Spleen (tissue), 11 donors: Measurements from ENCODE around the gene NXN. TPM values are rescaled to one million over a fixed set of nuclear protein-coding genes. Genes with fewer than 3 reads are reported as not detected.

Experiments
- DNase-seq: peaks from one replicate; pipeline ENCODE4 v3.0.0-alpha.2; 2020
- H3K27ac ChIP-seq, 8 donors: fragments of 200-600 bp; sonication (generic) in 7 of 8; 1 replicate in 4 of 8; 2 replicates in 4 of 8; pipeline versions ENCODE4 v1.5.0 to v1.8.0; 2016 to 2021; ENCODE audit warnings: inconsistent platforms in 4 of 8, mild to moderate bottlenecking in 4 of 8, moderate library complexity in 1 of 8
- H3K27me3 ChIP-seq, 7 donors: fragments of 200-600 bp; sonication (generic) in 6 of 7; replicated peaks in 1 of 7; 1 replicate in 4 of 7; 2 replicates in 3 of 7; pipeline versions ENCODE4 v1.5.0 to v1.8.0; 2016 to 2021; ENCODE audit warnings: inconsistent platforms in 3 of 7, mild to moderate bottlenecking in 1 of 7
- H3K36me3 ChIP-seq, 6 donors: fragments of 200-600 bp; sonication (generic) in 5 of 6; 1 replicate in 4 of 6; 2 replicates in 2 of 6; pipeline versions ENCODE4 v1.5.0 to v1.8.0; 2016 to 2021; ENCODE audit warnings: inconsistent platforms in 2 of 6
- H3K4me1 ChIP-seq, 6 donors: fragments of 200-600 bp; sonication (generic) in 5 of 6; 1 replicate in 3 of 6; 2 replicates in 3 of 6; pipeline versions ENCODE4 v1.5.0 to v1.8.0; 2016 to 2021; ENCODE audit warnings: inconsistent platforms in 3 of 6
- H3K4me3 ChIP-seq, 8 donors: fragments of 200-600 bp; sonication (generic) in 7 of 8; 1 replicate in 4 of 8; 2 replicates in 4 of 8; pipeline versions ENCODE4 v1.5.0 to v1.8.0; 2016 to 2021; ENCODE audit warnings: inconsistent platforms in 4 of 8, mild to moderate bottlenecking in 4 of 8, moderate library complexity in 2 of 8
- H3K9me3 ChIP-seq, 8 donors: fragments of 200-600 bp; sonication (generic) in 7 of 8; 1 replicate in 4 of 8; 2 replicates in 4 of 8; pipeline versions ENCODE4 v1.5.0 to v1.8.0; 2016 to 2021; ENCODE audit warnings: inconsistent platforms in 4 of 8
- POLR2A ChIP-seq, 3 donors: fragments of 450-650 bp; IDR thresholded peaks; one replicate each; pipeline ENCODE4 v1.5.1; 2017; ENCODE audit warnings: antibody characterized with exemption in 3 of 3, mild to moderate bottlenecking in 1 of 3
- POLR2AphosphoS5 ChIP-seq, 3 donors: sonication (generic); formaldehyde crosslinking; IDR thresholded peaks; one replicate each; pipeline ENCODE4 v1.5.1; 2017; ENCODE audit warnings: antibody characterized with exemption in 3 of 3
- WGBS, 5 donors: extraction: QIAGEN DNeasy Blood & Tissue Kit in 3 of 5; methylation state at CpG; one replicate each; pipeline versions ENCODE4 v1.1.5 to v1.1.7; 2013 to 2018; 5-methylcytosine and 5-hydroxymethylcytosine counted together
- intact Hi-C: fragments of 100-400 bp; cut with DNase I; formaldehyde crosslinking; loops from one replicate; pipeline ENCODE4 v1.15.0; 2023; ENCODE audit warnings: low total_unique reads
- polyA plus RNA-seq, 3 donors: library from polyadenylated mRNA; stranded (reverse); fragments of 200-250 nt; gene quantifications; one replicate each; pipeline ENCODE4 v1.2.1, GENCODE V29; 2013
- total RNA-seq, 7 donors: library from RNA; depleted of rRNA in 3 of 7; stranded (reverse); fragments of >200 nt in 3 of 7; fragmentation: NEBNext Ultra II Directional in 4 of 7; extraction: Animal tissue kit (Norgen Biotek cat#: 25700) in 4 of 7; gene quantifications; one replicate each; pipeline versions ENCODE4 v1.1.0 to v1.2.1, GENCODE V29; 2016 to 2021
- TF ChIP-seq, protein P1 (sequence below), 11 experiments: fragments of 200-600 bp in 7 of 11; fragments of 450-650 bp in 4 of 11; sonication (generic) in 4 of 11; IDR thresholded peaks in 8 of 11; conservative IDR thresholded peaks in 3 of 11; 1 replicate in 7 of 11; 2 replicates in 4 of 11; pipeline versions ENCODE4 v1.4.0 to v1.8.0; 2016 to 2021; ENCODE audit warnings: antibody characterized with exemption in 11 of 11, inconsistent platforms in 4 of 11, mild to moderate bottlenecking in 1 of 11
- donor health status: healthy with polysubstance abuse.
- donor health status: DM: no; HTN: no; CAD: no; lungs with moderate emphysema.
- donor health status: DM: no; HTN: no; CAD: no.
- donor health status: Bipolar disorder and iron deficiency.
- donor health status: healthy.
- donor health status: DM: no; HTN: no; CAD: no.
- donor health status: DM: yes; HTN: yes; CAD: no.

Gene NXN
- total and polyA plus RNA-seq, 10 donors = 3.9 to 21.4 (median 10.3) TPM

DNA sequence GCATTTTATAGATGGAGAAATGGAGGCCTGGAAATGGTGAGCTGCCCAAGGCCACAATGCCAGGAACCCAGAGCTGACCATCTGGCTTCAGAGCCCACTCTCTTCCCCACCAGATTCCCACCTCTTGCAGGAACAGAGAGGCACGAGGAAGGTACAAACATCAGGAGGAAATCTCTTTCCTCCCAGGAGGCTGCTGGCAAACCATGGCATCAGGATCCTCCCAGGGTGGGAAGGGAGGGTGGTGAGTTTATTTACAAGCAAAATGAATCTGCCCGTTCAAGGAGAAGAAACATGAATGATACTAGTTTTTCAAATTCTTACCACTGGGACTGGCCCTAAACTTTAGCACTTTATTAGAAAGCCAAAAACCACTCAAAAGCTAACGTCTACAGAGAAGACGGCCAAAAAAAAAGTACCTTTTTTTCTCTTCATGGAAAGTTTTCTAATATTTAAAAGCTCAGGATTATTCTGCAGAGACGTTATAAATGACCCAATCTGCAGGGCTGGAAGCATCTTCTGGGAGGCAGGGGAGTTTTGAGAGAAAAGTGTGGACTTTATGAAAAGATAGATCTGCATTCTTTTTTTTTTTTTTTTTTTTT lies 79.1 kb downstream of the NXN start:
- TF ChIP-seq, protein P1, sequence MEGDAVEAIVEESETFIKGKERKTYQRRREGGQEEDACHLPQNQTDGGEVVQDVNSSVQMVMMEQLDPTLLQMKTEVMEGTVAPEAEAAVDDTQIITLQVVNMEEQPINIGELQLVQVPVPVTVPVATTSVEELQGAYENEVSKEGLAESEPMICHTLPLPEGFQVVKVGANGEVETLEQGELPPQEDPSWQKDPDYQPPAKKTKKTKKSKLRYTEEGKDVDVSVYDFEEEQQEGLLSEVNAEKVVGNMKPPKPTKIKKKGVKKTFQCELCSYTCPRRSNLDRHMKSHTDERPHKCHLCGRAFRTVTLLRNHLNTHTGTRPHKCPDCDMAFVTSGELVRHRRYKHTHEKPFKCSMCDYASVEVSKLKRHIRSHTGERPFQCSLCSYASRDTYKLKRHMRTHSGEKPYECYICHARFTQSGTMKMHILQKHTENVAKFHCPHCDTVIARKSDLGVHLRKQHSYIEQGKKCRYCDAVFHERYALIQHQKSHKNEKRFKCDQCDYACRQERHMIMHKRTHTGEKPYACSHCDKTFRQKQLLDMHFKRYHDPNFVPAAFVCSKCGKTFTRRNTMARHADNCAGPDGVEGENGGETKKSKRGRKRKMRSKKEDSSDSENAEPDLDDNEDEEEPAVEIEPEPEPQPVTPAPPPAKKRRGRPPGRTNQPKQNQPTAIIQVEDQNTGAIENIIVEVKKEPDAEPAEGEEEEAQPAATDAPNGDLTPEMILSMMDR (IDR thresholded peaks at IDR 0.05 in 8 of 11, conservative IDR thresholded peaks at IDR 0.05 in 3 of 11) = no peak
- Histone ChIP-seq H3K4me1 (peaks cover 0 to 41% (median 7%) of the 10 kb centered on the region in 6 donors), H3K4me3 (no peak overlapping the region), H3K9me3 (no peaks in the 10 kb centered on the region), H3K27me3 (peaks cover 0 to 73% (median 0%) of the 10 kb centered on the region in 7 donors), H3K27ac (peak overlapping the region in 6 of 8 donors; percentile 14 to 76 (median 63)), H3K36me3 (no peaks in the 10 kb centered on the region)
- intact Hi-C loops = no loop called here
- 33 to 51% (median 48%) methylated on average over 5 of the region's 5 CpGs for WGBS, 5 donors
- DNase-seq = no peak

DNA sequence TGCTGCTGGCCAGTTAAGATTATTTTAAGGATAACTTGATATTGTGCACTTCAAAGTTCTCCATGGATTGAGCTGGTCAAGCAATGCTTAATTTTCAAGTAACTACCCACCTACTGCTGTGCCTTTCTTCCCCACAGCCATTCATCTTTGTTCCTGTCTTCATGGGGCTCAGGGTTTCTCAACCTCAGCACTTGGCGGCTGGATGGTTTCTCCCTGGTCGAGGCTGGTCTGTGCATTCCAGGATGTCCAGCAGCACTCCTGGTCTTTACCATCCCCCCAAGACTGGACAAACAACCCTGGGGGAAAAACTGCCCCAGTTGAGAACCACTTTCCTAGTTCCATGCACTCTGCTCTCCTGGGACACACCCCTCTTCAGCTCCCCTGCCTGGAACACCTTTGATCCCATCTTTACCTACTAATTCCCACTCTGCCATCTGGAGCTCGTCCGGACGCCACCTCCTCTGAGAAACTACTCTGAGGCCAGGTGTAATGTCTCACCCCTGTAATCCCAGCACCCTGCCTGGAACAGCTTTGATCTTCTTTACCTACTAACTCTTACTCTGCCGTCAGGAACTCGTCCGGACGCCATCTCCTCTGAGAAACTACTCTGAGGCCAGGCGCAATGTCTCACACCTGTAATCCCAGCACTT lies 81.5 kb downstream of the NXN start:
- H3K27ac ChIP-seq = peak overlapping the region in 2 of 8 donors; percentile 63 to 66

DNA sequence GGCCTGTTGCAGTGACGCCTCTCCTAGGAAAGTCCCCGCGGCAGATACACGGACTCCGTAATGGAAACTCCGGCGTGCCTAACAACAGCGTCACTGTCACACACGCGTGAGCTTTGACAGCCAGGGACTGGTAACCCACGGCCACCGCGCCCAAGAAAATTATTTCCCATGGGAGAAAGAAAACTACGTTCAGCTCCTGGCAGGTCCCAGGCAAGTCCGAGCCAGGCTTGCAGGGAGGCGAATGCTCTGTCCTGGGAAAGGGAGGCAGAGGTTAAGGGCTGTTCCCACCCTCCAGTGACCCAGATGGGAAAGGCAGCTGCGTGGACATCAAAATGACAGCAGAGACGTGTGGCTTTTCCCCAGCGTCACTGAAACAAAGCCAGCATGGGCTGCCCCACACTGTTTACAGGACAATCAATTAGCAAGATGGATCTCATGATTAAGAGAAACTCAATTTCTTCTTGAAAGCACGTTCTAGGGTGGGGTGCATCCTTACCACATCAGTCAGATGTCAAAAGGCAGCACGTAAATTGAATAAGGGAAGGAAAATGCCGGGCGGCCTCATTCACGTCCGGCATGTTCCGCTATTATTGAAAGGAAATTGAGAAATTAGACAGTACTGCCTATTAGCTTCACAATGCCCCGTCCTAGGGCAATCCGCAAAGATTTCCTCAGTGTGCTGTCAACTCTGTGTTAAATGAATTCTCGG lies 82.5 kb downstream of the NXN start:
- intact Hi-C loops = no loop called here
- H3K9me3 ChIP-seq = no peaks in the 10 kb centered on the region
- peaks cover 0 to 41% (median 7%) of the 10 kb centered on the region in 6 donors for H3K4me1 ChIP-seq
- DNase-seq = no peak
- WGBS, 5 donors = 54 to 62% (median 61%) methylated on average over 29 of the region's 29 CpGs
- peaks cover 0 to 47% (median 0%) of the 10 kb centered on the region in 7 donors for H3K27me3 ChIP-seq
- H3K36me3 ChIP-seq = no peaks in the 10 kb centered on the region
- TF ChIP-seq POLR2A (IDR thresholded peaks at IDR 0.05) = peak in 1 of 3 donors; percentile 14
- TF ChIP-seq, protein P1 (IDR thresholded peaks at IDR 0.05 in 8 of 11, conservative IDR thresholded peaks at IDR 0.05 in 3 of 11) = no peak
- peak; percentile 11 to 68 (median 66) for TF ChIP-seq POLR2AphosphoS5 (IDR thresholded peaks at IDR 0.05)
- peak overlapping the region in 7 of 8 donors; percentile 16 to 66 (median 51) for H3K27ac ChIP-seq
- peak overlapping the region in 2 of 8 donors; percentile 13 to 35 for H3K4me3 ChIP-seq

More for the DNA sequence above, 81.5 kb downstream of the NXN start:
- H3K27me3 ChIP-seq = peaks cover 0 to 50% (median 0%) of the 10 kb centered on the region in 7 donors
- no peaks in the 10 kb centered on the region for H3K9me3 ChIP-seq
- H3K4me3 ChIP-seq = no peak overlapping the region
- TF ChIP-seq POLR2A (IDR thresholded peaks at IDR 0.05) = no peak
- no peak for TF ChIP-seq POLR2AphosphoS5 (IDR thresholded peaks at IDR 0.05)
- TF ChIP-seq, protein P1 (IDR thresholded peaks at IDR 0.05 in 8 of 11, conservative IDR thresholded peaks at IDR 0.05 in 3 of 11) = no peak
- H3K4me1 ChIP-seq = peaks cover 0 to 41% (median 7%) of the 10 kb centered on the region in 6 donors
- 81 to 89% (median 85%) methylated on average over 9 to 10 of the region's 10 CpGs for WGBS, 5 donors
- DNase-seq = no peak
- H3K36me3 ChIP-seq = no peaks in the 10 kb centered on the region
- intact Hi-C loops = no loop called here

DNA sequence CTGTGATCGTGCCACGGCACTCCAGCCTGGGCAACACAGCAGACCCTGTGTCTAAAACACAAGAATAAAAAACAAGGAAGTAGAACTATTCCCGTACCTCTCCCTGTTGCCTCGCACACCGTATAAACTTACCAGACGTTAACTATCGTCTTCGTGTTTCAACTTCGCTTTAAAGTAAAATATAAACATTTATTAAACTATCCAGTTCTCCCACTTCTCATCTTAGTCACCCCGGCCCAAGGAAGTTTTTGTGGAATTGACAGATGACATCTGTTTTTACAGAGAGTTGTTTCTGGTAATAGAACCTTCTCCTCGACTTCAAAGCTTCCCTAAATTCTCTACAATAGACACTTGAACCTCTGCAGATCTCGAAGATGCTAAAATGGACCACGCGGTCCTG lies 83.1 kb downstream of the NXN start:
- Histone ChIP-seq H3K27ac (peak overlapping the region in 5 of 8 donors; percentile 16 to 66 (median 51)), H3K27me3 (peaks cover 0 to 40% (median 0%) of the 10 kb centered on the region in 7 donors), H3K9me3 (no peaks in the 10 kb centered on the region), H3K36me3 (no peaks in the 10 kb centered on the region), H3K4me1 (peaks cover 0 to 37% (median 4%) of the 10 kb centered on the region in 6 donors), H3K4me3 (peak overlapping the region in 2 of 8 donors; percentile 13 to 35)
- intact Hi-C loops = no loop called here
- WGBS, 5 donors = 55 to 70% (median 58%) methylated on average over 14 of the region's 14 CpGs
- TF ChIP-seq POLR2A (IDR thresholded peaks at IDR 0.05) = no peak
- TF ChIP-seq POLR2AphosphoS5 (IDR thresholded peaks at IDR 0.05) = no peak
- TF ChIP-seq, protein P1 (IDR thresholded peaks at IDR 0.05 in 8 of 11, conservative IDR thresholded peaks at IDR 0.05 in 3 of 11) = no peak
- DNase-seq = no peak
